Activated CD4-positive, alpha-beta T cell treated with anti-CD3 and anti-CD28 coated beads for 36 hours (primary cell): ENCODE data around the gene WDR5. TPM values are rescaled to one million over a fixed set of nuclear protein-coding genes. Genes with fewer than 3 reads are reported as not detected.
A peak's percentile ranks its signal among the peaks of the same experiment; 100 is the strongest.

Source experiments
- ATAC-seq: fragments of 200-7000 bp; cut with Tn5 transposase; one replicate; pipeline ENCODE4 v1.10.0; 2021; ENCODE audit warnings: mild to moderate bottlenecking, moderate library complexity
- CTCF ChIA-PET: fragments of 350-600 bp; sonication (Branson Sonifier 250); formaldehyde crosslinking; loops from one replicate; lab custom pipeline; 2021; ENCODE audit warnings: antibody characterized with exemption; lab: Charles Lee
- POLR2A ChIA-PET: fragments of 350-600 bp; sonication (Branson Sonifier 250); formaldehyde crosslinking; loops from one replicate; lab custom pipeline; 2021; ENCODE audit warnings: antibody characterized with exemption, inconsistent platforms; lab: Charles Lee
- DNase-seq: peaks from one replicate; pipeline ENCODE4 v3.0.0-alpha.2; 2020
- H3K27ac Mint-ChIP-seq: one replicate; pipeline ENCODE4 v1.8.0; 2021; ENCODE audit warnings: mixed read lengths
- H3K27me3 Mint-ChIP-seq: one replicate; pipeline ENCODE4 v1.8.0; 2021; ENCODE audit warnings: mixed read lengths
- H3K36me3 Mint-ChIP-seq: one replicate; pipeline ENCODE4 v1.8.0; 2021; ENCODE audit warnings: low read depth, mixed read lengths
- H3K4me1 Mint-ChIP-seq: one replicate; pipeline ENCODE4 v1.8.0; 2021; ENCODE audit warnings: mixed read lengths
- H3K4me3 Mint-ChIP-seq: one replicate; pipeline ENCODE4 v1.8.0; 2021; ENCODE audit warnings: mild to moderate bottlenecking, moderate library complexity, mixed read lengths
- H3K9me3 Mint-ChIP-seq: one replicate; pipeline ENCODE4 v1.8.0; 2021; ENCODE audit warnings: low read depth, mixed read lengths
- intact Hi-C, 2 experiments: fragments of 100-400 bp; cut with DNase I in 1 of 2; cut with micrococcal nuclease in 1 of 2; formaldehyde crosslinking; loops; one replicate each; pipeline versions ENCODE4 v1.14.2 to v1.15.1; 2022 to 2024; cut with DNase I, micrococcal nuclease
- total RNA-seq, 2 experiments: library from RNA; stranded (reverse); gene quantifications; one replicate each; pipeline ENCODE4 v1.2.3, GENCODE V29; 2021

WDR5 gene
- total RNA-seq, 2 experiments from 2014 or later, result 51.4 to 59.2 TPM

GRCh38 chr9:134134949-134135342 lies 936 bp upstream of the WDR5 start:
- Mint-ChIP-seq H3K4me1 (peaks cover 31% of the 10 kb centered on the region), H3K4me3 (peak overlapping the region; percentile 86), H3K27me3 (no peaks in the 10 kb centered on the region), H3K27ac (peak overlapping the region; percentile 86), H3K9me3 (no peaks in the 10 kb centered on the region), H3K36me3 (peaks cover 26% of the 10 kb centered on the region)
- no peak for DNase-seq
- POLR2A ChIA-PET, result no interaction called here
- intact Hi-C loops, result loop anchor here (1.0 to 5.0 kb wide), 5 partner anchors 66 to 1365 kb away; partner anchors contain the start of genes BRD3 (in 1 of the 2), MED22 (in 1 of the 2), MRPS2 (in 1 of the 2) and RALGDS (in 1 of the 2)
- ATAC-seq, result no peak
- CTCF ChIA-PET, result interaction anchor here (0.7 to 1.4 kb wide), 4 partner anchors 28 to 432 kb away, joined by 3 to 5 read pairs (median 4); partner anchors contain the start of genes BRD3OS and RNU6ATAC

GRCh38 chr9:134136118-134136995 lies 475 bp downstream of the WDR5 start:
- ChIA-PET CTCF (interaction anchor here (0.6 to 1.4 kb wide), 6 partner anchors 11 to 760 kb away, joined by 3 to 5 read pairs (median 3); partner anchors contain the start of genes BRD3OS and RNU6ATAC), POLR2A (interaction anchor here (1.0 to 1.2 kb wide), 3 partner anchors 27 to 111 kb away, joined by 5 to 12 read pairs (median 5); partner anchors contain the start of gene BRD3OS)
- peak overlapping the region; percentile 85 for H3K27ac Mint-ChIP-seq
- no peaks in the 10 kb centered on the region for H3K9me3 Mint-ChIP-seq
- peaks cover 31% of the 10 kb centered on the region for H3K4me1 Mint-ChIP-seq
- peaks cover 38% of the 10 kb centered on the region for H3K36me3 Mint-ChIP-seq
- no peaks in the 10 kb centered on the region for H3K27me3 Mint-ChIP-seq
- intact Hi-C loops, result loop anchor here (1.0 to 5.0 kb wide), 7 partner anchors 28 to 1014 kb away; partner anchors contain the start of genes RNU6ATAC (in 2 of the 2), BRD3OS (in 1 of the 2), MED22 (in 1 of the 2) and RALGDS (in 1 of the 2)
- ATAC-seq, result peak; percentile 5
- peak overlapping the region; percentile 98 for H3K4me3 Mint-ChIP-seq
- DNase-seq, result peak; percentile 36

GRCh38 chr9:134136996-134137299 lies 1.1 kb downstream of the WDR5 start:
- ChIA-PET CTCF (no interaction called here), POLR2A (no interaction called here)
- ATAC-seq (no peak), DNase-seq (no peak)
- intact Hi-C loops, result loop anchor here (1.0 to 5.0 kb wide), 7 partner anchors 27 to 1015 kb away; partner anchors contain the start of genes RNU6ATAC (in 2 of the 2), BRD3OS (in 1 of the 2), MED22 (in 1 of the 2) and RALGDS (in 1 of the 2)
- H3K27ac Mint-ChIP-seq, result peak overlapping the region; percentile 85
- H3K27me3 Mint-ChIP-seq, result no peaks in the 10 kb centered on the region
- H3K4me3 Mint-ChIP-seq, result peak overlapping the region; percentile 98
- peaks cover 31% of the 10 kb centered on the region for H3K4me1 Mint-ChIP-seq
- no peaks in the 10 kb centered on the region for H3K9me3 Mint-ChIP-seq
- H3K36me3 Mint-ChIP-seq, result peaks cover 44% of the 10 kb centered on the region

- peak overlapping the region; percentile 98 for H3K4me3 Mint-ChIP-seq
- DNase-seq (no peak), ATAC-seq (no peak)
- H3K27ac Mint-ChIP-seq, result peak overlapping the region; percentile 26
- intact Hi-C loops, result loop anchor here in 1 of 2 experiments (5.0 kb wide), 2 partner anchors 791 to 1016 kb away; partner anchors contain the start of genes MED22, RALGDS and RPL7A
- CTCF ChIA-PET, result interaction anchor here (0.8 kb wide), 1 partner anchor 44 kb away, joined by 3 read pairs; no protein-coding TSS in a partner anchor
- POLR2A ChIA-PET, result interaction anchor here (1.4 kb wide), 1 partner anchor 26 kb away, joined by 5 read pairs; the partner anchor contains the start of gene RNU6ATAC
- H3K9me3 Mint-ChIP-seq, result no peaks in the 10 kb centered on the region
- H3K4me1 Mint-ChIP-seq, result peaks cover 31% of the 10 kb centered on the region
- H3K36me3 Mint-ChIP-seq, result peaks cover 52% of the 10 kb centered on the region
- no peaks in the 10 kb centered on the region for H3K27me3 Mint-ChIP-seq
These were observed 2.4 kb downstream of the WDR5 start for GRCh38 chr9:134138292-134138691.

GRCh38 chr9:134139081-134139480 lies 3.2 kb downstream of the WDR5 start:
- no peaks in the 10 kb centered on the region for H3K27me3 Mint-ChIP-seq
- no peak overlapping the region for H3K4me3 Mint-ChIP-seq
- ATAC-seq, result no peak
- H3K9me3 Mint-ChIP-seq, result no peaks in the 10 kb centered on the region
- intact Hi-C loops, result loop anchor here in 1 of 2 experiments (5.0 kb wide), 2 partner anchors 792 to 1017 kb away; partner anchors contain the start of genes MED22, RALGDS and RPL7A
- ChIA-PET POLR2A (interaction anchor here (1.2 to 1.4 kb wide), 2 partner anchors 10 to 25 kb away, joined by 3 to 5 read pairs; partner anchors contain the start of gene RNU6ATAC), CTCF (interaction anchor here (0.7 to 1.1 kb wide), 2 partner anchors 24 to 118 kb away, joined by 3 to 4 read pairs; no protein-coding TSS in a partner anchor)
- H3K4me1 Mint-ChIP-seq, result peaks cover 31% of the 10 kb centered on the region
- DNase-seq, result no peak
- H3K27ac Mint-ChIP-seq, result no peak overlapping the region
- peaks cover 58% of the 10 kb centered on the region for H3K36me3 Mint-ChIP-seq

- ATAC-seq (no peak), DNase-seq (no peak)
- intact Hi-C loops, result no loop called here
- ChIA-PET CTCF (interaction anchor here (0.7 kb wide), 1 partner anchor 96 kb away, joined by 3 read pairs; no protein-coding TSS in a partner anchor), POLR2A (no interaction called here)
- Mint-ChIP-seq H3K27me3 (no peaks in the 10 kb centered on the region), H3K27ac (peak overlapping the region; percentile 4), H3K4me1 (peaks cover 22% of the 10 kb centered on the region), H3K36me3 (peaks cover 69% of the 10 kb centered on the region), H3K9me3 (no peaks in the 10 kb centered on the region), H3K4me3 (no peak overlapping the region)
These were observed 6.0 kb downstream of the WDR5 start for GRCh38 chr9:134141906-134142305.

- CTCF ChIA-PET, result interaction anchor here (1.0 kb wide), 1 partner anchor 26 kb away, joined by 3 read pairs; no protein-coding TSS in a partner anchor
- H3K4me1 Mint-ChIP-seq, result no peaks in the 10 kb centered on the region
- no peak overlapping the region for H3K4me3 Mint-ChIP-seq
- peaks cover 64% of the 10 kb centered on the region for H3K36me3 Mint-ChIP-seq
- no peak for ATAC-seq
- H3K9me3 Mint-ChIP-seq, result no peaks in the 10 kb centered on the region
- no peak overlapping the region for H3K27ac Mint-ChIP-seq
- POLR2A ChIA-PET, result no interaction called here
- no peak for DNase-seq
- H3K27me3 Mint-ChIP-seq, result no peaks in the 10 kb centered on the region
- intact Hi-C loops, result no loop called here
These were observed 8.9 kb downstream of the WDR5 start for GRCh38 chr9:134144801-134145200.

GRCh38 chr9:134145262-134145661 lies 9.4 kb downstream of the WDR5 start:
- H3K9me3 Mint-ChIP-seq, result no peaks in the 10 kb centered on the region
- intact Hi-C loops, result no loop called here
- DNase-seq, result no peak
- POLR2A ChIA-PET, result no interaction called here
- no peak for ATAC-seq
- CTCF ChIA-PET, result interaction anchor here (1.0 kb wide), 1 partner anchor 25 kb away, joined by 3 read pairs; no protein-coding TSS in a partner anchor
- H3K27me3 Mint-ChIP-seq, result no peaks in the 10 kb centered on the region
- H3K4me3 Mint-ChIP-seq, result no peak overlapping the region
- no peak overlapping the region for H3K27ac Mint-ChIP-seq
- H3K36me3 Mint-ChIP-seq, result peaks cover 59% of the 10 kb centered on the region
- no peaks in the 10 kb centered on the region for H3K4me1 Mint-ChIP-seq

- no peaks in the 10 kb centered on the region for H3K4me1 Mint-ChIP-seq
- no peak for DNase-seq
- POLR2A ChIA-PET, result no interaction called here
- peaks cover 54% of the 10 kb centered on the region for H3K36me3 Mint-ChIP-seq
- intact Hi-C loops, result no loop called here
- no peak overlapping the region for H3K27ac Mint-ChIP-seq
- CTCF ChIA-PET, result interaction anchor here (0.5 to 0.9 kb wide), 5 partner anchors 11 to 499 kb away, joined by 3 read pairs; partner anchors contain the start of genes RNU6ATAC and WDR5
- no peak for ATAC-seq
- no peaks in the 10 kb centered on the region for H3K27me3 Mint-ChIP-seq
- H3K9me3 Mint-ChIP-seq, result no peaks in the 10 kb centered on the region
- H3K4me3 Mint-ChIP-seq, result no peak overlapping the region
These were observed 11.1 kb downstream of the WDR5 start for GRCh38 chr9:134146774-134147493.

GRCh38 chr9:134149380-134149779 lies 13.5 kb downstream of the WDR5 start:
- CTCF ChIA-PET, result no interaction called here
- no peak for DNase-seq
- intact Hi-C loops, result no loop called here
- no peak overlapping the region for H3K4me3 Mint-ChIP-seq
- H3K27me3 Mint-ChIP-seq, result no peaks in the 10 kb centered on the region
- no peak for ATAC-seq
- no peaks in the 10 kb centered on the region for H3K9me3 Mint-ChIP-seq
- H3K27ac Mint-ChIP-seq, result no peak overlapping the region
- POLR2A ChIA-PET, result interaction anchor here (1.1 kb wide), 1 partner anchor 10 kb away, joined by 3 read pairs; no protein-coding TSS in a partner anchor
- H3K4me1 Mint-ChIP-seq, result no peaks in the 10 kb centered on the region
- peaks cover 43% of the 10 kb centered on the region for H3K36me3 Mint-ChIP-seq
